CD1c-positive myeloid dendritic cell (primary cell): ENCODE results near the gene C12orf76.
"Not testable (repeated sequence)": the region's sequence is repeated elsewhere in the genome, so short reads cannot be mapped to it uniquely, and the experiment has no call there.

Source experiments
- DNase-seq: peaks from one replicate; pipeline ENCODE4 v3.0.0-alpha.2; 2016; ENCODE audit errors: extremely low spot score

Gene C12orf76

DNA sequence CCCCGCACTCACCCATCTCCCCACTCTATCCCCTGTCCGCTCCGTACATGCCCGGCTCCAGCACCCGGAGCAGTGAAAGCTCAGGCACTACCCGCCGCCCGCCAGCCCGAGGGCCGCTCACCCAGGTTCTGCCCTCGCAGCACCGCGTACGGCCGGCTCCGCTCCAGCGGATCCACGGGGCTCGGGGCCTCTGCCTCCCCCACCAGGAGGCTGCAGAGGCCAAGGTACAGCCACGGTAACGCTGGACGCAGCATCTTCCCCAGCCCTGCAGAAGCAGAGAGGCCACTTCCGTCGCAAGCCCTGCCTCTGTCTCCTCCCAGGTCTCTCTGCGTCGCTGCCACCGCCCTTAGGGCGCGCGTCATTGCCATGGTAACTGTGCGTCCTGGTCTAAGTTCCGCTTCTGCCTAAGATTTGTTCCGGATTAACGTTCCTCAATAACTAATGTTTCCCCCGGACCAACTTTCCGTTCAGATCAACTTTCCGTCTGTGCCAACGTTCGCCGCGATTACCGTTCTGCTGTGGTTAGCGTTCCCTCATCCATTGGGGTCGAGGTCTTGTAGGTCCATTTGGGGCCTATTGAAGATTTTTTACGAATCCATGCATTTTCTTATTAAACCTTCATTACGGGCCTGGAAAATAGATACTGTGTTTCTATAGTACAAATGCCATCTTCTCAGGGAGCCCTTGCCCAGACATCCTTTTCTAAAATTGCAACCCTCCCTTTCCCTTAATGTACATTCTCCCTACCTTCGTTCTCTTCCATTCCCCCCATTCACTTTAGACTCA, at the start of gene C12orf76:
Gene C12orf76 (minus strand): TSS at position 281 of the 786 bp plus-strand sequence. CDS start 27 bp downstream, at position 254.
- DNase-seq: peak; percentile 99

- no peak for DNase-seq
Measured at GRCh38 chr12:110093631-110094311, 45.4 kb upstream of the C12orf76 start.

DNA sequence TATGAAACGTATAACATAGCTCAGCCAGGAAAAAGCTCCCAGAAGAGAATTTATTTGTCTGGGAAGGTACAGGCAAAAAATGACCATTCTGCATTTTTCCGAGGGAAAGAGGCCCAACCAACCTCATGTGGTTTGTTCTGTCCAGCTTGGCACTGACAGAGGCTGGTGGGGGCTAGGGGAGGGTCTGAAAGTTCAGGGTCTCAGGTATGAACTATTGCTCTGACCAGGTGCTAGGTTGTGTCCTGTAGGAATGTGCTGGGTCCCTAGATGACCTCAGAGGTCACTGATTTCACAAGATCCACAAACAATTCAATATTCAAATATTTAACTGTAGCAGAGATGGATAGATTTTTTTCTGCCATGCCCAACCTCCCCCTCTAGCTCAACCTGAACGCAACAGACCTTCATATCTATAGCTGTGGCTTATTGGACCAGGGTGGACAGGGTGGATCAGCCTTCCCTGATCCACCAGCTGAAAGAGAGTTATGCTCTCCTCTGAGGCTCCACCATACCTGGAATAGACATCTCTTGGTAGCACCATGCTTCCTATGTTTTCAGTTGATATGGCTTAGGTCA, 42.9 kb upstream of the C12orf76 start:
- no peak for DNase-seq

DNA sequence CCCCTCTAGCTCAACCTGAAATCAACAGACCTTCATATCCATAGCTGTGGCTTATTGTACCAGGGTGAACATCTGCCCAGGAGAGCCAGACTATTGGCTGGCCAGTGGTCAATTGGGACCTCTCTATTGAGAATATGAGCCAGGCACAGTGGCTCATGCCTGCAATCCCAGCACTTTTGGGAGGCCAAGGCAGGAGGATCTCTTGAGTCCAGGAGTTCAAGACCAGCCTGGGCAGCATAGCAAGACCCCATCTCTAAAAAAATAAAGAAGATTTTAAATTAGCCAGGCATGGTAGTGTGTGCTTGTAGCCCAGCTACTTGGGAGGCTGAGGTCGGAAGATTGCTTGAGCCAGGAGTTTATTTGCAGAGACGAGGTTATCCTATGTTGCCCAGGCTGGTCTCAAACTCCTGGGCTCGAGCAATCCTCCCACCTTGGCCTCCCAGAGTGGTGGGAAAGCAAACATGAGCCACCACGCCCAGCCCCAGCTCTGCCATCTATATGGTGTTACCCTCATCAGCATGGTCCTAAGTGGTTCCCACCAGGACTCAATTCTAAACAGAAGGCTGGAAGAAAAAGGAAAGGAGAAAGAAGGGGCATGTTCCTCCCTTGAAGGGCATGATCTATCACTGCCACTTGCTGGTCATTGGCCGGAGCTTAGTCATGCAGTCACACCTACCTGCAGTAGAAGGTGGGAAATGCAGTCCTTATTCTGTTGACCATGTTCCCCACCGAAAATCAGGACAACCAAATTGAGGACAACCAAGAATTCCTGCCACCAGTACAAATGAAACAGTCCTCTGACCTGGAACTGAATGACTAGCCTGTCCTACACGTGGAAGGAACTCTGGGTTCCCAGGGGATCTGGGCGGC, 42.2 kb upstream of the C12orf76 start:
- no peak for DNase-seq

DNA sequence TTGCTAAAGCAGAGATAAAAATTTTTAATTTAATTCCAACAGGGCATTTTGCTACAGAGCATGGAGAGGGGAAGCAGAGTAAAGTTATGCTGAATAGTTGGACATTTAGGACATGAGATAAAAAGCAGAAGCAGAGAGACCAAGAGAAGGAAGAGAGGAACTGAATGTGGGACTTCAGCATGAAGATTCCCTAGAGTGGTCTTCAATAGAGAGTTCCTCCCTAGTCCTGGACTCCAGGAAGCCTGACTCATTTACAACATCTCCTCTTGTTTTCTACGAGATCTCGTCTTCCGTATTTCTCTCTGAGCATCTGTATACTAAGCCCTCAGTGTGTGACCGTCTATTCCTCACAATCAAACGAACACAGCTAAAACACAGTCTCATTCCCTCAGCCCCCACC, 40.6 kb upstream of the C12orf76 start:
- DNase-seq: peak; percentile 80

DNA sequence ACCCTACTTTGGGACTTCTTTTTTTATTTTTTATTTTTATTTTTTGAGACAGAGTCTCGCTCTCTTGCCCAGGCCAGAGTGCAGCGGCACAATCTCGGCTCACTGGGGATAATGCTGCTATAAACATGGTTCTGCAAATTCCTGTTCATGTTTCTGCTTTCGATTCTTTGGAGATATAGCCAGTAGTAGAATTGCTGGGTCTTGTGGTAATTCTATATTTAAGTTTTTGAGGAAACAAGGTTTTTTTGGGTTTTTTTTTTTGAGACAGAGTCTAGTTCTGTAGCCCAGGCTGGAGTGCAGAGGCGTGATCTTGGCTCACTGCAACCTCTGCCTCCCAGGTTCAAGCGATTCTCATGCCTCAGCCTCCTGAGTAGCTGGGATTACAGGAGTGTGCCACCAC, 39.9 kb upstream of the C12orf76 start:
- peak; percentile 86 for DNase-seq

GRCh38 chr12:110084314-110085015, 36.1 kb upstream of the C12orf76 start:
- DNase-seq: no peak

GRCh38 chr12:110080410-110080809, 32.1 kb upstream of the C12orf76 start:
- DNase-seq: no peak

DNA sequence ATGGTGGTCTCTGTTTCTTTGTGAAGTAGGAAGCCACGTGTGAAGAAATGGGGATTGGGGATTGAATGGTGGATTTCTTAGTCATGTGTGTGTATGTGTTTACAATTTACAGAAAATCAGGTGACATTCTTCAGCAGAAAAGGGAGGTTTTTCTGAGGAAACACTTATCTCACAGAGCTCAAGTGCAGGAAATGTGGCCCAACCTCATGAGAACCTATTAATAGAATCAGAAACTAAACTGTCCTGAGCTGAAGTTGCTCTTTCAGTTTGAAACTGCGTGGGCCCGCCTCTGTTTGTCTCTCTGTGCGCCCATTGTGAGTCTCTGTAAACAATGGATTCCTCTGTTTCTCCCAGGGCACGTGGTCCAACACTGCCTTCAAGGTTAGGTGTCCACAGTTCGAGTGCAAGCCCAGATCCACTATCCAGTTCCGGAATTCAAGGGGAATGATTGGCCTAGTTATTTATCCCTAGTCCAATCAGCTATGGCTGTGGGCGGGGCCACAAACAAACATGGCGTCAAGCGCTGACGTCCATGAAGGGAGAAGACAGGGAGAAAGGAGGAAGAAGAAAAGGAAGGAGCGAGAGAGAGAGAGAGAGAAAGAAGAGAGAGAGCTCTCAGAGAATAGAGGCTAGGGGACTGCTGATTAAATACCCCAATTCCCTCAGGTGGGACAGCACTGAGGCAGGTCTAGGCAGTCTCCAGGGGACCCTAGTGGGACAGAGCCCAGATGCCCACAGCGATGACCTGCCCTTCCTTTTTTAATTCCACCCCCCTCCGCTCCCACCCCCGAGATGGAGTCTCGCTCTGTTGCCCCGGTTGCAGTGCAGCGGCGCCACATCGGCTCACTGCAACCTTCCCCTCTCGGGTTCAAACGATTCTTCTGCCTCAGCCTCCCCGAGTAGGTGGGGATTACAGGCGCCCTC, 31.4 kb upstream of the C12orf76 start:
- DNase-seq: peak; percentile 92

GRCh38 chr12:110077800-110078199, 29.5 kb upstream of the C12orf76 start:
- no peak for DNase-seq

- no peak for DNase-seq
Measured at GRCh38 chr12:110075880-110076279, 27.6 kb upstream of the C12orf76 start.

DNA sequence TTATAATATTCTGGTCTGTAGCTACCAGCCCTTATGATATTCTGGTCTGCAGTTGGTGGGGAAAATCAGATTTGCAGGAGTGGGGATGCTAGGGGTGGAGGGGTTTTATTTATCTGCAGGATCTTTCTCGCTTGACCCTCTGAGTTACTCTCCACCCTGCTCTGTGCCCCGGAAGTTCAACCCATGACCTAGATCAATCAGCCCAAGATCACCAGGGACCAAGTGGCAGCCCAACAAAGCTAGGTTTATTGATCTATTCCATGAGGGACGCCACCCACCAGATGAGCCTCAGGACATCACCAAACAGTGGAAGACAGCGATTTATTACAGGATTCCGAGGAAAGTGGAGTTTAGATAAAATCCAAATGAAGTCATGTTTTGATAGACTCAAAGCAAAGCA, 25.8 kb upstream of the C12orf76 start:
- DNase-seq: no peak

GRCh38 chr12:110073049-110073831, 24.9 kb upstream of the C12orf76 start:
- DNase-seq: peak; percentile 35

DNA sequence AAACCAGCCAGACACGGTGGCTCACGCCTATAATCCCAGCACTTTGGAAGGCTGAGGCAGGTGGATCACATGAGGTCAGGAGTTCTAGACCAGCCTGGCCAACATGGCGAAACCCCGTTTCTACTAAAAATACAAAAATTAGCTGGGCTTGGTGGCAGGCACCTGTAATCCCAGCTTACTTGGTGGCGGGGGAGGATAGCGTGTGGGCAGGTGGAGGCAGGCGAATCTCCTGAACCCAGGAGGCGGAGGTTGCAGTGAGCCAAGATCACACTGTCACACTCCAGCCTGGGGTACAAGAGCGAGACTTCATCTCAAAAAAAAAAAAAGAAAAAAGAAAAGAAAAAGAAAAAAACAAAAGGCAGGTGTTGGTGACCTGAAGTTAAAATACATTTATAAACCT, 24.3 kb upstream of the C12orf76 start:
- DNase-seq: not testable (repeated sequence)

GRCh38 chr12:110071967-110072366, 23.6 kb upstream of the C12orf76 start:
- DNase-seq: no peak

DNA sequence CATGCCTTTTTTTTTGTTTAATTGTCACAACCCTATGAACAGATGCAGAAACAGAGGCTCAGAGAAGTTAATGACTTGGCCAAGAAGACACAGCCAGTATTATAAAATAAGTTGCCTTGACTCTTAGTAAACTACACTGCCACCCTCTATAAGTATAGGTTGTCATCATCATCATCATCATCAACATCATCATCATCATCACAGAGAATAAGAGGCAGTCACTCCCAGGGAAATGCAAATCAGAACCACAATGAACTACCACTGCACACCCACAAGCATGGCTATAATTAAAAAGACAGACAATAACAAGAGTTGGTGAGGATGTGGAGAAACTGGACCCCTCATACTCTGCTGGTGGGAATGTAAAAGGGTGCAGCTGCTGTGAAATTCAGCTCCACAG, 23.2 kb upstream of the C12orf76 start:
- no peak for DNase-seq

GRCh38 chr12:110068654-110069053, 20.3 kb upstream of the C12orf76 start:
- no peak for DNase-seq

DNA sequence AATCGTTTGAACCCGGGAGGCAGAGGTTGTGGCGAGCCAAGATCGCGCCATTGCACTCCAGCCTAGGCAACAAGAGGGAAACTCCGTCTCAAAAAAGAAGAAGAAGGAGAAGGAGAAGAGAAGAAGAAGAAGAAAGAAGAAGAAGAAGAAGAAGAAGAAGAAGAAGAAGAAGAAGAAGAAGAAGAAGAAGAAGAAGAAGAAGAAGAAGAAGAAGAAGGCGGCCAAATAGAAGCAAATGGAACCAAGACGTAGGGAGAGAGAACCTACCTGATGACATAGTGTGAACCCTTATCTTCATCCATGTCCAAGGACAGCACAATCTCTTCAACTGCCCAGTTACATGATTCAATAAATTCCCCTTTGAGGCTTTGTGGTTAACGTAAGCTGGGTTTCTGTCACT, 19.8 kb upstream of the C12orf76 start:
- not testable (repeated sequence) for DNase-seq

- DNase-seq: no peak
Measured at GRCh38 chr12:110067531-110067930, 19.2 kb upstream of the C12orf76 start.
